Prostate gland (tissue), 2 donors: ENCODE measurements around the gene WDR4.
"Not testable (repeated sequence)": the region's sequence is repeated elsewhere in the genome, so short reads cannot be mapped to it uniquely, and the experiment has no call there.

Experiments
- POLR2A ChIP-seq: fragments of 450-650 bp; IDR thresholded peaks from one replicate; pipeline ENCODE4 v1.6.1; 2016; ENCODE audit warnings: antibody characterized with exemption, mild to moderate bottlenecking
- TF ChIP-seq, protein P1 (sequence below), 4 experiments: fragments of 200-600 bp in 2 of 4; fragments of 450-650 bp in 2 of 4; sonication (generic) in 2 of 4; IDR thresholded peaks; 1 replicate in 3 of 4; 2 replicates in 1 of 4; pipeline ENCODE4 v1.5.1; 2016 to 2019; ENCODE audit warnings: antibody characterized with exemption in 4 of 4, mild to moderate bottlenecking in 2 of 4, moderate library complexity in 2 of 4

DNA sequence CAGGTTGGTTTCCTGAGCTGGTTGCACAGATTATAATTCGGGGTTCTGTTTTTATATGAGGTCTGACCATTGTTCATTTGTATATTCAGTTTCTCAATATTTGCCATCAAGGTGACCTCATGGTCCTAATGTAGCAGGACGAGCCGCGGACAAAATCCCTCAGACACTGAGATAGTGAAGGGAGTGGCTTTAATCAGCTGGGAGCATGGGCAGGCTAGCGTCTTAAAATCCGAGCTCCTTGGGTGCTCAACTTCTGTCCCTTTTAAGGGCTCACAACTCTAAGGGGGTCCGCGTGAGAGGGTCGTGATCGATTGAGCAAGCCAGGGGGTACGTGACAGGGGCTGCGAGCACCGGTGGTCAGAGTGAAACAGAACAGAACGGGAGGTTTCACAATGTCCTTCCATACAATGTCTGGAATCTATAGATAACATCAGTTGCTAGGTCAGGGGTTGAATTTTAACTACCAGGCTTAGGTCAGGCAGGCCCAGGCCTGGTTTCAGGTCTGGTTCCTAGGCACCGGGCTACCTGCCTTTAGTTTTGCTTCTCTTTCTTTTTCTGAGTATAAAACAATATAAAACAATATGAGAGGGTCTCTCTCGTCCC, 71.9 kb downstream of the WDR4 start:
- not testable (repeated sequence) for TF ChIP-seq POLR2A
- TF ChIP-seq, protein P1, sequence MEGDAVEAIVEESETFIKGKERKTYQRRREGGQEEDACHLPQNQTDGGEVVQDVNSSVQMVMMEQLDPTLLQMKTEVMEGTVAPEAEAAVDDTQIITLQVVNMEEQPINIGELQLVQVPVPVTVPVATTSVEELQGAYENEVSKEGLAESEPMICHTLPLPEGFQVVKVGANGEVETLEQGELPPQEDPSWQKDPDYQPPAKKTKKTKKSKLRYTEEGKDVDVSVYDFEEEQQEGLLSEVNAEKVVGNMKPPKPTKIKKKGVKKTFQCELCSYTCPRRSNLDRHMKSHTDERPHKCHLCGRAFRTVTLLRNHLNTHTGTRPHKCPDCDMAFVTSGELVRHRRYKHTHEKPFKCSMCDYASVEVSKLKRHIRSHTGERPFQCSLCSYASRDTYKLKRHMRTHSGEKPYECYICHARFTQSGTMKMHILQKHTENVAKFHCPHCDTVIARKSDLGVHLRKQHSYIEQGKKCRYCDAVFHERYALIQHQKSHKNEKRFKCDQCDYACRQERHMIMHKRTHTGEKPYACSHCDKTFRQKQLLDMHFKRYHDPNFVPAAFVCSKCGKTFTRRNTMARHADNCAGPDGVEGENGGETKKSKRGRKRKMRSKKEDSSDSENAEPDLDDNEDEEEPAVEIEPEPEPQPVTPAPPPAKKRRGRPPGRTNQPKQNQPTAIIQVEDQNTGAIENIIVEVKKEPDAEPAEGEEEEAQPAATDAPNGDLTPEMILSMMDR (IDR thresholded peaks at IDR 0.05), result not testable (repeated sequence)
